ELR (cell line): ENCODE data around the gene RFTN1.

Experiments used
- DNase-seq: peaks from one replicate; pipeline ENCODE4 v3.0.0-alpha.2; 2015; ENCODE audit warnings: low read depth

RFTN1 gene

DNA sequence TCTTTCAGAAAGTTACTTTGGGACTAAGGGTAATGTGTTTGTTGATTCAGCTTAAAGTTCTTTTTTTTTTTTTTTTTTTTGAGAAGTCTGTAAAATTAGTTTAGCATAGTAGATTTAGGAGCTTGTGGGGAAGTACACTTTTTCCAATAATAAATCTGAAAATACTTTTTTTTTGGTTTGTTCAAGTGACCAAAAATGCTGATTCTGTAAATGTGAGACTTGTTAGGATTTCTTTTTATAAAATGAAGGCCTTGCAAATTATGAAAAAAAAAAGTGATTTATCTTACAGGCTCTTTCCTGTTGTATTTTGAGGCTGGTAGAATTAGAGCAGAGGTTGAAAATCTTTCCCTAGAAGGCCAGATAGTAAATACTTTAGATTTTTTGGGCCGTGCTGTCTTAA is 240.9 kb downstream of the RFTN1 start:
- no peak for DNase-seq

DNA sequence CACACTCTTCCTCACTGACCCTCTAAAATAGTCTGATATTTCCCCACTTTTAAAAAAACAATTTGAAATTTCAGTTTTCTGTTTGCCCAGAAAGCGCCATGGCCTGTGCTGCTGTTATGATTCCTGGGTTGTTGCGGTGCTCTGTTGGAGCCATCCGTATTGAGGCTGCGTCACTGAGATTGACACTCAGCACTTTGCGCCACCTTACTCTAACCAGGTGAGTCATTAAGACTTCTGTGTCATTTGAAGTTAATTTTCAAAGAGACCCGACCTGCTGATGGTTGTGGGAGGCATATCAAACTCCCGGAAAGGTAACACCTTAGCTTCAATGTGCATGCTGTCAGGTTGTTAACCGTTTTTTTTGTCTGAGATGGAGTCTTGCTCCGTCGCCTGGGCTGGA is 242.6 kb downstream of the RFTN1 start:
- DNase-seq: no peak

DNA sequence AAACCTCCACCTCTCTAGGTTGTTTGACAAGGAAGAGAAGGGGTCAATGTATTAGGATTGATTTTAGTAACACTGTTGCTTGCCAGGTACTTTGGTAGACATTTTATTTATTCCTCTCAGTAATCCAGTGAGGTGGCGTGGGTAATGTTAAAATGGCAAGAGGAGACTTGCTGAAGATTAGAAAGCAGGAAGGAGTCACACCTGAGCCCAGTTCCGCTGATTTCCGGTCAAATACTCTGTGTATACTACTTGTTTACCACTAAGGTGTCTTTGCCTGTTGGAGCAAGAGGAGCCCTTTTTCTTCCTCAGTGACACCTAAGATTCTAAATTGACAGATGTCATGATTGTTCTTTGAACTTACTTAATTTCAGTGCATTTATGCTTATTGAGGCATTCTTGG is 246.8 kb downstream of the RFTN1 start:
- no peak for DNase-seq
